Measurements from ENCODE around the gene TMEM245.

The TMEM245 gene

DNA sequence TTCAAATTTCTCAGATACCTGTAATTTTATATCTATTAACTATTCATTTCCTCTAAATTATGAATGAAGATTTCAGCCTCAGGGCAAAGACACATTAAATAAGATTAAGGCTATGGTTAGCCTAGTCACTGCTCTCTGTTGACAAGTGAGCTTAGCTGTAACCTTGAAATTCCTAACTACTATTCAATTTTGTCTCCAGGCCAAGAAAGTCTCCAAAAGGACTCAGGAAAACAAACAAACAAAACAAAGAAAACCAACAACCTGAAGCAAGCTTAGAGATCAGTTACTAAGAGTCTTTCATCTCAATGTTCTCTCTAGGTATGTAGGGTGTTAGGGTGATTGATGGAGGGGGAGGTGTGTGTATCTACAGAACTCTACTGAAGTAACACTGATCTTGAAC is 96.9 kb downstream of the TMEM245 start:
- no peak for DNase-seq (ENCODE audit: low spot score)

DNA sequence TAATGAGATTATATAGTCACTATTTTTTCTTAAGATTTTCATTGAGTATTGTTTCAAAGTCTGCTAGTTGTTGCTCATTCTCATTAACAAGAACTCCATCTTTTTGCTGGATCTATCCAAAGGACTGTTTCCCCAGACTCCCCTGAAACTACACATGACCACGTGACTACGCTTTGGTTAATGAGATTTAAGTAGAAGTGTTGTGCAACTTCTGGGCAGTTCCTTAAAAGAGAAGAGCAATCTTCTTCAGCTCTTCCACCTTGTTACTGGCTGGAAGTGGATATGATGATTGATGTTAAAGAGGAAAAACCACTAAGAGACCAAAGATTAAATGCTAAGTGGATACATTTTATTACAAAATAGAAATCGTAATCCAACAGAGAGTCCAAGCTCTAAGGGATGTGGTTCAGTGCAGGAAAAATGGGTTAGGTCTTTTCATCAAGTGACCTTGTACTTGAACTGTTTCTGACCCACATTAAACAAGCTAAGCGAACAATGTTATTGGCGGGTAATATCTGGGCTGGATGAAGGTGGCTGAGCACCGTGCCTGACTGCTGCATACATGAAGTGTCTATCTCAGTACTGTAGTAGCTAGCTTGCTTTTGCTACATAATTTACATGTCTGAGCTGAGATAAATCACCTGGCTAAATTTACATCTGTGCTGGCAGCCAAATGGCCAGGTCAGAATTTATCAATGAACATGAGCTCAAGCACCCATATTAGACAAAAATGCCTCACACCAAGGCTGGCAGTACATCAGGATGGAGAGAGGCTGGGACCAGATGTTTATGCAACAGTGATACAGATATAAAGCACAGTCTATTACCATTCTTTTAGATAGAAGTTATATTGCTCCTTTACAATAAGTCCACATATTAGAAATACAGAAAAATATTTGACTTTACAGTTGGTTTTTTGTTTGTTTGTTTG is 98.9 kb downstream of the TMEM245 start:
- DNase-seq (ENCODE audit: low spot score) = no peak

DNA sequence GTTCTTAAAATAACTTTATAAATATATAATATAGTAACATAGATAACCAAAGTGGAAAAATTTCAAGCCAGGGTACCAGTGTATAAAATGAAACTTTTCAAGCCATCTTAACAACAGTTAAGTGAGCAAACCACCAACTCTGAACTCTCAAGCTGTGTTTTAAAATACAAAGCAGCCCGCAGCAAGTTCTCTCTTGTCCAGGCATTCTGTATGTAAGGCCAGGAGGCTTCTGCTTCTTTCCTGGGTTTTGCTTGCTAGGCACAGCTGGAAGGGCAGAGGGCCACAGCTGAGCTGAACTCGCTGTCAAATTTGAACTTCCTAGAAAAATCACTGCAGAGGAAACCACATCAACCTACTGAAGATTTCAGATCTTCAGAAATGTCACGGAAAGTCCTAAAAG is 99.6 kb downstream of the TMEM245 start:
- no peak for DNase-seq (ENCODE audit: low spot score)

DNA sequence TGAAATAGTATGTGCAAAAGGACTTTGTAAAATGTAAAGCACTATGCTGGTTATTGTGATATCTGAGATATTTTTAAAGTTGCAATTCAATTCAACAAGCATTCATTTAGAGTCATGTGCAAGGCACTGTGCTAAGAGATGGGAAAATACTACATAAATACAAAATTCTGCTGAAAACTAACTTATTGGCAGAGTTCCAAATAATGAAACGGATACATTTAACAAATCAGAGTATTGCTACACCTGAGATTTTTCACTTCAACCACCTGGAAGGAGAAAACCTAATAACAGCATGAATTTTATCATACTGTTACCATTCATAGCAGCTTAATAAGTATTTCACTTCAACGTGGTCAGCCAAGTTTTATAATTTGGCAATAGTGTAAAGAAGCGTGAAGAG is 100.3 kb downstream of the TMEM245 start:
- no peak for DNase-seq (ENCODE audit: low spot score)

DNA sequence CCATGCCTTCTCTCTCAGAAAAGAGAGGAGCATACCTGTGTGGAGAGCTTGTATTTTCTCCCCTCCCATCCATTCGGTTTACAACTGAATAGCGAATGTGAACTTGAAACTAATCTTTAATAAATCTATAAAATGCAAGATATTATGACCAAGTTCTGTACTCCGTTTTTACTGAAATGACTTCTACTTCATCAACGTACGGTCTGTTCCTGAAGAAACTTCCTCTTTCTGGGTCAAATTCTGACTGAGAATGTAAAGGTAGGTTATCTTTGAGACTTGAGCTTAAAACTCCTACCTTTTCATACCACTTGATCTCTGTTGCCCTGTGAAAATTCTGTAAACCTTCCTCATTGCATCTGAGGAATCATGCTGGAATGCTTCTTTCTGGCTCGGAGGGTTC is 102.3 kb downstream of the TMEM245 start:
- DNase-seq (ENCODE audit: low spot score) = no peak

DNA sequence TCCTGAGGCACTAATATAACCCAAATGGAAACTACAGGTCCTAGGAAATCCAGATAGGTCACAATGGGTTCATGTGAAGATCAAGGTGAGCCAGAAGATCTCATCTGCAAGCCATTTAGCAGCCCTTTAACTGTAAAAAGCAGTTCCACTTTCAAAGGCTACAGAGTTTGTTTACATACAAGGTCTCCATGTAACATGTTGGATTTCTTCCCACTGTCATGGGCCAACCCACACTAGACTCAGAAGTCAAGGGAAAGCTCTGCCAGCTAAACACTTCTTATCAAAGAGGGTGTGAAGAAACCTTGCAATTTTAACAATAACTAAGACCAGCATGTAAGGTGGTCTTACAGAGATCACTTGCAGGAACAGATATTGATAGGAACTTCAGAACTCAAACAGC is 102.7 kb downstream of the TMEM245 start:
- DNase-seq (ENCODE audit: low spot score) = no peak

DNA sequence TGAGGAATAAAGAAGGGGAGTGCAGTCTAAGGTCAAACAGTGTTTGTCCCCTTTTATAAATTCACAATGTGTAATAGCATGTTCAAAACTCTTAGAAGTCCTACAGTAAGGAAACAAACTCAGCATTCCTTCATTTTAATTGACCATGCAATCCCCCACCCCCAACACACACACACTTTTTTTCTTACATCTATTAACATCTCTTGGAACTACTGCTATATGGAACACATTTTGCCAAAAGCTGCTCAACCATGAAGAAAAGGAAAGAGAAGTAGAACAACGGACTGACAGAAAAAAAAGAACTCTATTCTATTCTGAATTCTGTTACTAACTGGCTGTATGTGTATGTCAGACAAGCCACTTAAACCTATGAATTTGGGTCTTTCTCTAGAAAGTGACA is 103.6 kb downstream of the TMEM245 start:
- no peak for DNase-seq (ENCODE audit: low spot score)

DNA sequence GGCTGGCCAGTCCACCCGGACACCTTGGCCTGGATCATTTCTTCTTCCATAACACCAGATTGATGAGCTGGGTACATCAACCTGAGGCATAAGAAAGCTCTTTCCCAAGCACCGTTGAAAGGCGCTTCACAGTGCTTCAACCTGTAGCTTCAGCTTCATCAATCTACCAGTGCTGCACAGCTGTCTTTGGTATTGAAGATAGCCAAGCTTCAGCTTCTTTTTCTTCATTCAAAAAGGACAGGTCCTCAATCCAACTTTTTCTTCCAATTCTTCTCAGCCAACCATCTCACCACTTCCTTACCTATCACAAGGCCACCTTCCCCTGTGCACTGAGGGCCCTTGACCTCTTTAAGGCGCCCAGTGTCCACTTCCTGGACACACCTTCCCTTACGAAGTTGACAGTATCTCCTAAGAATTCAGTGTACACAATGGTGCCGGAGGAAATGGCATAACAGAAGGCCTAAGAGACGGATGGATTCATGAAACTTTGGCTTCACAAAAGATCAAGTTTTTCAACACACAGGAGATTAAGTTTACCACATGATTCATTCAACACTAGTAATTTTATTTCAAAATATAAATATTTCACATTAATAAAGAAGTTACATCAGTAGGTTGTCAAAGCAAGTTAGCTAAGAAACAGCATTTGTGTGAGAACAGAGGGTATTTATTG is 105.0 kb downstream of the TMEM245 start:
- no peak for DNase-seq (ENCODE audit: low spot score)

DNA sequence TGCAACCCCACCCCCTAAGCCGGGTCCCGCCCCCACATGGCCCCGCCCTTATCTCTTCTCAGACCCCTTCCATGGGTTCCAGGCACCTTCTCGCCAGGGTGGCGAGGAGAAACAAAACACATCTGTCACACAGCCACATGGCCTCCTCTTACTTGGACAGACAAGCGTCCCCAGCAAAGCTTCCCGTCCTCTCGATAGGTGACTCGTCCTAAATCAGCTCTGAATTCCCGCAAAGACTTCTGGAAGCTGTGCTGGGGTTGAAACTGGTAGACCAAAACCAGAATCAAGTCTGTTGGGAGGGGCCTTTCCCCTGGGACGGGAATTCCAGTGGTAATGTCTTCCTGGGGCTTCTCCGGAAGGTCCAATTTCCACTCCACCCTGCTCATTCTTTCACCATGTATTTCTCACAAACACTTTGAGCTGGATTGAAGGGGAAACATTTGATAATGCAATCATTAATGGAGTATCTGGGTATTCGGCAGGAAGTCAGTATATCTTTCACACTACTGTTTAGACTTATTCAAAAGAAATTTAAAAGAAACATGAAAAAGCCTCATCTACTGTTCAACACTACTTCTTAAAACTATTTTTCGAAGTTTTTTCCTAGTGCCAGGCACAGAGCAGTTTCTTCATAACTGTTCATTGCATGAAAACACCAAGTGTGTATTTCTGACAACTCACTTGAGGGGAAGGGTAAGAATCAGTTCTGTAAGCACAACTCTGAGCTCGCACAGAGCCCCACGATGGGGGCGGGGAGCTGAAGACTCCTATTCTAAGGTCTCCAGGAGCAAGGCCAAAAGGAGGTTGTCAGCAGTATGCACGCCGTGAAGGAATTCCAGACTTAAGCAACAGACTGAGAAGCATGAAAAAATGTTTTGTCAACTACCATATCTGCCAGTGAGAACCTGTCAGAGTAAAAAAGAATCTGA is 105.8 kb downstream of the TMEM245 start:
- no peak for DNase-seq (ENCODE audit: low spot score)

DNA sequence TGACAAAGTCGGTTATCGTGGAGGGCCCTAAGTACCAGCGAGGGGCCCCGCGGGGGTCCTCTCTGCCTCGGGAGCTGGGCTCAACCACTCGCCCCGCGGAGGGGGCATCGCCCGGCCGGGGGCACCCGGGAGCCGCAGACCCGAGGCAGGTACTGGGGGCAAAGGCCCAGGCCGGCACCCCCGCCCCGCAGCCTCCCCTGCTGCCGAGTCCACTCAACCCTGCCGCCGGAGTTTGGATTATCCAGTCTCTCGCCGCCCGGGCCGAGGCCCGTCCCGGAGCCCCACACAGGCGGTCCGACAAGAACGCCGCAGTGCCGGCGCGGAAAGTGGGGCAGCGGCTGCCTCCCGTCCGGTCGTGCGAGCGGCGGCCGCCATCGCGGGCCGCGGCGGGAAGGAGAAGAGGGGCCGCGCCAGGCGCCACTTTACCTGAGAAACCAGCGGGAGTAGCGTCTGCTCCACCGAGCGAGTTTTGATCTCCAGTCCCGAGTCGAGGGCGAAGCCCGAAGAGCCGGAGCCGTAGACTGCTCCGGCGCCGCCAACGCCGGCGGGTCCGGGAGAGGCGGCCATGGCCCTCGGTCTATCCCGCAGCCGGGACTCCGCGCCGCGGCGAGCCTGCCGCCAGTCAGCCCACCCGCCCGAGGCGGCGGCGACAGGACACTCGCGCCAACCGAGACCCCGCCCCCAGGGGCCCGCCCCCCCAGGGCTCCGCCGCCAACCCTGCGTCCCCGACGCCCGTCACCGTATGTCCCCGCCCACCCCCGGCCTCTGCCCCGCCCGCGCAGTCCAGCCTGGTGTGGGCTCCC is 106.7 kb downstream of the TMEM245 start, which contains the start of gene CTNNAL1:
Gene CTNNAL1 (minus strand): TSS at position 624 of the 803 bp plus-strand sequence. CDS start 57 bp downstream, at position 567.
- peak; percentile 89 for DNase-seq (ENCODE audit: low spot score)

DNA sequence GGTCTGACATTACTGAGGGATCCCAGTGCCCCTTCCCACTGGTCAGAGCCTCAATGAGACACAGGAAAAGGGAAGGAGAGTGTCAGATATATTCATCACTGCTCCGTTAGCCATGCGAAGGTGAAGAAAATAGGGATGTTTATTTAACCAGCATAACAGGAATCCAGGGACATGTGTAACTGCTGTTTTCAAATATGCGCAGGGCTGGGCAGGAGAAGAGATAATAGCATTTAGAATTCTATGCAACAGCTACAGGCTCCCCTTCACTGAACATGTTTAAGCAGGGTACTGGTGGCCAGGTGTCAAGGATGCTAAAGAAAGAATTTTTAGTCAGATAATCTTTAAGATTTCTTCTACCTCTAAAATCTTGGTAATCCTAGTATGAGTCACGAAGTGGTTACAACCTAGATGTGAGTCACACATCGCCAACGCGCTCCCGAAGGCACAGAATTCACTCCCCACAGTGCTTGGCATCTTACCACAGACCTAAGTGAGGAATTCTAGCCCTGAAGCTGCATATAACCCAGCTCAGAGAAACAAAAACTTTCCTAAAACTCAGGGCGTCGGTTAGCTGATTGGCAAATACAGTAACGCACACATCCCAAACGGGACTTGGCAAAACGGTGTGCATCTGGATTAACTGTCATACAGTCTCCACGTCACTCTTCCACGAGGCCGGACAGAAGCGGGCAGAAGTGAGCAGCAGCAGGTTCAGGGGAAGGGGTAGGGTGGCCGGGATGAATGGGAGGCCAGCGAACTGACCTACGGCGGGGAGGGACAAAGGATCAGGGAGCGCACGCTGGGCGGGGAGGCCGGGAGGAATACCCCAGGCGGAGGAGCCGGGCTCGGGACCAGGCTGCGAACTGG is 107.5 kb downstream of the TMEM245 start:
- peak; percentile 28 for DNase-seq (ENCODE audit: low spot score)

DNA sequence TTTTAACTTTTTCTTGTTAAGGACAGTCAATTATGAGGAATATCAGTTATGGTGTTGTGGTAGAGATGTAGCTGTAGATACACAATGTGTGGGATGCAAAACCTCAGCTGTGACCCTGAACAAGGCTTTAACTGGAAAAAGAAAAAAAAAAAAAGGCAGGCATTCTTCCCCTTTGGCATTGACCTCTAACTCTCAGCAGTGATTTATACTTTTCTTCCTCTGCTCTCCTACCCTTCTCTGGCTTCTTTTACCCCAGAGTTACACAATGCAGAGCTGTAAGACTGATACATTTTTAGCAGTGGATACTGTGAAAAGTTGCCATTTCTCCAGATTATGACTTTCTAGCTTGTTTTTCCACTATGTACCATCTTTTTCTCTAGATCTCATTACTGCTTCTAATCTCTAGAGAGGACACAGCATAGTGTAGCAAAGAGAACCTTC is 108.5 kb downstream of the TMEM245 start:
- no peak for DNase-seq (ENCODE audit: low spot score)

DNA sequence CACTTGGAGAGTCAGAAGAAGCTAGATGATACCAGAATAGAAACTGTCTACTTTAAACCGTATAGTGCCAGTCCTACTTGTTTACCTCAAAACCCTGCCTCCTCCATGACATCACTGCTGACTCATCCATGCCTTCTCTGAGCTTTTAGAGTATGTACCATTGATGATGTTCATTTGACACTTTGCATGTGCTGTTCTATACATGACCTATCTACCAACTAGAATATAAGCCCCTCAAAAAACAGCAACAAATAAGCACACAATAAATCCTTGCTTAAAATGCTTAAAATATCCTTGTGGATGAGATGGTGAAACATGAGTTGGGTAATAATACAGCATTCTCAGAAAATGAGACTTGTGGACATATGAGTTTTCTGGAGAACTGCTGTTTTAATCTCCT is 109.0 kb downstream of the TMEM245 start:
- peak; percentile 56 for DNase-seq (ENCODE audit: low spot score)

DNA sequence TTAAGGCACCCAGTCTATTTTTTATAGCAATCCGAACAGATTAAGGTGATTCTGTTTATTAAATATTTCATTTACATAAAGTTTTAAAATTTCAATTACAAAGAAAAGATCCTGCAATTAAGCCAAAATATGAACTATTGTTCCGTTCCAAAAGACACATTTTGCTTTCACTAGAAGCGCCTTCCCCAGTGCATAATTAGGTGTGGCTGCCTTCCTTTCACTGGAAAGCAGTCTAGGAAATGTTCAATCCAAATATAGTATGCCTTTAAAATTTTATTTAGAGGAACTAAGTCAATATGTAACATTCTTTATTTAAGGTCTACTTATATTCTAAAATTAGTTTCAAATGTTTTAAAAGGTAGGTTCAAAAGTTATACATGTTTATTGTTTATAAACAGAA is 114.1 kb downstream of the TMEM245 start:
- DNase-seq (ENCODE audit: low spot score) = no peak

DNA sequence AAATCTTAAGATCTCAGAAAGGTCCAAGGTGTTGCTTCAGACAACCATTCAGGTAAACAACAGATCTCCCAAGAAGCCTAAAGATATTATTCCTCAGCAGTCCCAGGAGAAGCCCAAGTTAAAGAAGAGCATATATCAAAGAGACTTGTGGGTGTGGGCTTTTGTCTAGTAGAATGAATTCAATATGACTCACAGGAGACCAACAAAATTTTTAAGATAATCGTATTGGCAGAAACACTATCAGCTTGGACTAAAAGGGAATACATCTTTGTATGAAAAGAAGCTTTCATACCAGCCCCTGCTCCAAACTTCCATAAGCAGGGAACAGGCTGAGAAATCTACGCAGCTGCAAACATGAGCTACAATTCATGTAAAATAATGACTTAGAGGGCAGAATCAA is 116.6 kb downstream of the TMEM245 start:
- DNase-seq (ENCODE audit: low spot score) = no peak

DNA sequence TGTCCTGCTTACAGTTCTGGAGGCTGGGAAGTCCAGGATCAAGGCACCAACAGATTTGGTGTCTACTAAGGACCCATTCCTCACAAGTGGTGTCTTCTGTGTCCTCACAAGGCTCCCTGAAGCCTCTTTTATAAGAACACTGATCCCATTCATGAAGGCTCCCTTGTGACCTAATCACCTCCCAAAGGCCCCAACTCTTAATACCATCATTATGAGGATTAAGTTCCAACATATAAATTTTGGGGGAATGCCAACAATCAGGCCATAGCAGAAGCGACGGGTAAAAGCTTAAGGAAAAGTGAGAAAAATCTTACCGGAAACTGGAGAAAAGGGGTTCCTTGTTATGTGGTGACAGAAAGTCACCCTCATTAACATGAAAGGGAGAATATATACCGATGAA is 117.6 kb downstream of the TMEM245 start:
- no peak for DNase-seq (ENCODE audit: low spot score)

DNA sequence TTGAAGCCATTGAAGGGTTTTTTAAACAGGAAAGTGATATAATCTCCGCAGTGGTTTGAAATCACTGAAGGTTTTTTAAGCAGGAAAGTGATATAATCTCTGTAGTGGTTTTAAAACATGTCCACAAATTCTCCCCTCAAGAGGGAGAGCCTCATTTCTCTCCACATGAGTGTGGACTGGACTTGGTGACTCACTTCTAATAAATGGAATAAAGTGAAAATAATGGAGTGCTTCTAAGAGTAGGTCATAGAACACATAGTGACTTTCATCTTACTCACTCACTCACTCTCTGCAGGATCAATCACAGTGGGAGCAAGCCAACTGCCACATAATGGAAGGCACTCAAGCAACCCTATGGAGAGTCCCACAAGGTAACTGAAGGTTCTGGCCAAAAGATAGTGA is 118.5 kb downstream of the TMEM245 start:
- no peak for DNase-seq (ENCODE audit: low spot score)

DNA sequence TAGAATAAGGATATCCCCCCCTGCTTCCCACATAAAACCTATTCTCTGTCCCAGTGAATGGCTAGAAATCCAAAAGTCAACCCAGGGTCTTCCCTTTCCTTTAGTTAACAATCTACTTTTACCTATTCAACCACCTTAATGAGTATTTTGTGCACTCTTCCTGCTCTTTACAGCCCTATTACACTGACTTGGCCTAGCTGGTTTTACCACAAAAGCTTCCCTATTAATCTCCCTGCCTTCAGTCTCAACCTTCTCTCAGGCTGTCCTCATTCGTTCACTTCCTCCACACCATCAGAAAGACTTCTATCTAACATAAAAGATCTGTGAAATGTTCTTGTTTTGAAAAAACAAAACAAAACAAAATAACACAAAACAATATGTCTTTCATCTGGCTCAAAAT is 122.6 kb downstream of the TMEM245 start:
- DNase-seq (ENCODE audit: low spot score) = no peak

DNA sequence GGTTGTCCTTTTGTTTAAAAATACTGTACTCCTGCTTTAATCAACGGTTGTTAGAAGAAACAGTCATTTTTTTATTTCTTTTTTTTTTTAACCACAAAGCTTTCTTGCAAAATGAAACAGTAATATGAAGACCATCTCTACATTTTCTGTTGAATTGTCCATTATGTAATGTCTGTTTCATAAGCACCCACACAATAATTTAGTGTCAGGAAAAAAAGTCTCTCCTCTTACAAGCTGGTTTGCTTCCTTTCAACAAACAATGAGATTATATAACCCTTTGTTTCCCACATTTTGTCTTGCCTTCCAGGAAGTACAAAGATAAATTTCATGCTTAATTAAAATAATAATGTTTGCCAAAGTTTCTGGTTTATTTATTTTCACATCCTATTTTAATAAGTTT is 123.1 kb downstream of the TMEM245 start:
- DNase-seq (ENCODE audit: low spot score) = no peak

DNA sequence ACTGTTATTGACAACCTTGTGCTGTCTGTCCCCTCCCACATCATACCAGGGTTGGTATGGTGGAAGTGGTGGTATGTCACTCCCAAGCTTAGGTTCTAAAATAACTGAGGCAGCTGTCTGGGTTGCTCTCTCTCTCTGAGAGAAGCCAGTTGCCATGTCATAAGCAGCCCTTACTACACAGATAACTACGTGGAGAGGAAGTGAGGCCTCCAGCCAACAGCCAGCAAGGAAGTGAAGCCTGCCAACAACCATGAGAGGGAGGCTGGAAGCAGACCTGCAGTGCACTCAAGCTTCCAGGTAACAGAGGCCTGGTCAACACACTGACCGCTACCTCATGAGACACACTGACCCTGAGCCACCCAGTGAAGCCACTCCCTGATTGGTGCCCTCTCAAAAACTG is 125.1 kb downstream of the TMEM245 start:
- DNase-seq (ENCODE audit: low spot score) = no peak
